ENCODE results near the gene SMC5.
"Not testable (repeated sequence)": the region's sequence is repeated elsewhere in the genome, so short reads cannot be mapped to it uniquely, and the experiment has no call there.

SMC5 gene

DNA sequence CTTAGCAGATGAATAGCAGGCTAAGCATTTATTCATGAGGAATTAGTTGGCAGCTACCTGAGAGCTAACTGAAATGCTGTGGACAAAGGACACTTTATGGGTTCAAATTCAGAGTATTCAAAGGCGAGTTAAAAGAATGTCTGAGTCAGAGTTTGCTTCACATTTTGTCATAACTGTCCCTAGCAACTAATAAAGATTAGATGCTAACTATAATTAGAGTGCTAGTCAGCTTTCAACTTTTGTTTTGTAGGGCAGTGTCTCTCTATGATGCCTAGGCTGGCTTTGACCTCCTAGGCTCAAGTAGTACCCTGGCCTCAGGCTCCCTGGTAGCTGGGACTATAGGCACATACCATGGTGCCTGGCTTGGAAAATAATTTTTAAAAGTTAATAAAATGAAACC, 4.6 kb downstream of the SMC5 start:
- DNase-seq (ENCODE audit: low spot score), result no peak

DNA sequence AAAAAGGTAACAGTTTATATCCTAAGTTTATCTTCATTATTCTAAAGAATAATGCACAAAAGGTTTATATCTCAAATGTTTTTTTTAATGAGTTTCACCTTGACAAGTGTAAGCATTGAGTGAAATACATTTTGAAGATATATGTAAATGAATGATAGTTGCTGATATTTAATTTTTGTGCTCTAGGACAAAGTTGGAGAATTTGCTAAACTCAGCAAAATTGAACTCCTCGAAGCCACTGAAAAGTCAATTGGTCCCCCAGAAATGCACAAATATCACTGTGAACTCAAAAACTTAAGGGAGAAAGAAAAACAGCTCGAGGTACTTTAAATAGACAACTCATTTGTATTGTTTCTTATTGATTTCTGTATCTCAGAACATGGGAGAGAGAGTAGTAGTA, 19.5 kb downstream of the SMC5 start:
- no peak for DNase-seq (ENCODE audit: low spot score)

DNA sequence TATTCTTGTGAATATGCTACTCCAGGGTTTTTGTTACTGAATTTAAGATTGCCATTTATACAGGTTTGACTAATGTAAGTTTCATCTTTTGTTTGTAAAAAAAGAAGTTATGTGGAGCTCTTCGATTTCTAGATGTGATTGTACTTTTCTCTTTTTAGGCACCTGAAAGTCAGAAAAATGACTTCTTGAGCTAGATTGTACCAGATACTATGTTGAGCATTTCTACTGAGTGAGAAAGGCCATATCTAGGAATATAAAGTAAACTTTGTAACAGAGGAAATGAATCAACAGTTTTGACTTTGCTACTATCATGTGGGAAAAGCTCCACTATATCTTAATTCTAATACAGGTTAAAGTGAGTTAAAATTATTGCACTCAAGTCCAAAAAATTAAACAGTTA, 25.1 kb downstream of the SMC5 start:
- DNase-seq (ENCODE audit: low spot score), result no peak

DNA sequence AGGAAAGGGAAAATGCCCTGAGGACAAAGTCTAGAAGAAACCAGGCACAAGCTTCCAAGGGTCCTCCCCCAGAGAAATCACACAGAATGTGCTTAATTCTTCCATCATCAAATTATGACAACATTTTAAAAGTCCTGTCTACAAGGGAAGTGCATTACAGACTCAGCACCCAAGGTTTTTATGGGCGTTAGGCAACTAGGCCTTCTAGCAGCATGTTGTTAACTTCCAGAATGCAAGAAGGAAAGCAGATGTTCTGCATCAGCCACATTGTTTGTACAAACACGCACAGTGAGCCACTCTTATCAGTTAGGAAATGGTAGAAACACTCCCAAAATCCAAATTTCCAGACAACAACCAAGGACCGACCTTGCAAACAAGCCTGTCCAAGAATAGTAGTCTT, 26.5 kb downstream of the SMC5 start:
- no peak for DNase-seq (ENCODE audit: low spot score)

DNA sequence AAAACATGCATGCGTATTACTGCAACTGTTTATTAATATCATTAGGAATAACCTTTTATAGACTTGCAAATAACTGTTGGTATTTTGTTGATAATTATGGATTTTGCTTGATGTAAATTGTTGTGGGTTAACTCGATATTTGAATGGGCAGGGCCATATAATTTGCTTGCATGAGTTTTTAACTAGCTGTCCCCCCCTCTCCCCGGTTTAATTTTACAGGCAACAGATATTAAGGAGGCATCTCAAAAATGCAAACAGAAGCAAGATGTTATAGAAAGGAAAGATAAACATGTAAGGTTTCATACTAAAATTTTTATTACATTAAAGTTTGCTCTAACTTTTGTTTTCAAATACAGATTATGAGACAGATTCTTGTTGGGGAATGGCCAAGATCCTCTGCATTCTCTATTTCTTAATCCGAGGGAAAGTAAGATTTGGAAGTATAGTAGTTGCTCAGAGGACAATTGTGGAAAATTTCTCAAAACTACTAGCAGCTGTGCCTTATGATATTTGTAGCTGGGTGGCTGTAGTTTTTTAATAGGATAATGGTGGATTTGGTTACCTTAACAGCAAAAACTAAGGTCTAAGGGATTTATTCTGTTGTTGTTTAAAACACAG, 27.3 kb downstream of the SMC5 start:
- no peak for DNase-seq (ENCODE audit: low spot score)

DNA sequence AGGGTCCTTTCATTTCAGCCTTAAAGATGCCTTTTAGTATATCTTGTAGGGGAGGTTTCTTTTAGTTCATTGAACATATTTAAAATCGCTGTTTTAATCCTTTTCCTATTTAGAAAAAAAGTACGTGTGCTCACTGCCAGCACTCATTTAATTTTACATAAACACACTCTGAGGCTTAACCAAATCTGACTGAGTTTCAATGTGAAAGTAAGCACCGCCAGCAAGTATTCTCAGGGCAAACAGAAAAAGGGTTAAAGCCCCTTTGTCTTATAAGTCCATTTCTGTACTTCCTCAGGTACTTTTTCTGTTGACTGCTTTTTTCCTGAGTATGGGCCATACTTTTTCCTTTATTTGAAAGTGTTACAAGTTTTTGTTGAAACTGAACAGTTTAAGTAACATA, 31.8 kb downstream of the SMC5 start:
- DNase-seq (ENCODE audit: low spot score), result no peak

DNA sequence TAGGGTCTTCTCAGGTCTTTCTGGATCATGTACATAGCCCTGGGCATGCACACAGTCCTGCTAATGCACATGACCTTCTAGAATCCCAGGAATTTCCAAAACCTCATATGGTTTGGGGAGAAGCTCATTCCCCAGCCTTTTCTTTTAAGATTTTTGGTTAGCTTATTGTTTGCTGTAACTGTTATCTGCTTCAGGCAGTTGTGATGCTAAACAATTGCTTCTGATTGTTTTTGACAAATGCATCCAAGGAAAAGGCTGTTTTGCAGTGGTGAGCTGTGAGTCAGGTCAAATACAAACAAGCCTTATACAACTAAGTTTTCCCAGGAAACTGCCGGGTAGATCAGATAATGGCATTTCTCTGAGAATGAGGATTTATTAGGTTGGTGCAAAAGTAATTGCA, 32.7 kb downstream of the SMC5 start:
- DNase-seq (ENCODE audit: low spot score), result no peak

DNA sequence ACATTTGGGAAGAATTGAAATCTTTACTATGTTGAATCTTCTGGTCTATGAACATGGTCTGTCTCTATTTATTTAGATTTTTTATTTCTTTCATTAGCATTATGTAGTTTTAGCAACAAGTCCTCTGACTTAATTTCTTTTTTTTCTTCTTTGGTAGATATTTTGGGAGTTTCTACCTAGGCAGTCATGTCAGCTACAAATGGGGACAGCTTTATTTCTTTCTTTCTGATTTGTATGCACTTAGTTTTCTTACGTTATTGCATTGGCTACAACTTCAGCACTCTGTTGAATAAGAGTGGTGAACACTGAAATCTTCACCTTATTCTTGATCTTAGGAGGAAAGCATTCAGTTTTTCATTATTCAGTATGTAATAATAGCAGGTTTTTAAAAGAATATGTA, 33.5 kb downstream of the SMC5 start:
- DNase-seq (ENCODE audit: low spot score), result no peak

DNA sequence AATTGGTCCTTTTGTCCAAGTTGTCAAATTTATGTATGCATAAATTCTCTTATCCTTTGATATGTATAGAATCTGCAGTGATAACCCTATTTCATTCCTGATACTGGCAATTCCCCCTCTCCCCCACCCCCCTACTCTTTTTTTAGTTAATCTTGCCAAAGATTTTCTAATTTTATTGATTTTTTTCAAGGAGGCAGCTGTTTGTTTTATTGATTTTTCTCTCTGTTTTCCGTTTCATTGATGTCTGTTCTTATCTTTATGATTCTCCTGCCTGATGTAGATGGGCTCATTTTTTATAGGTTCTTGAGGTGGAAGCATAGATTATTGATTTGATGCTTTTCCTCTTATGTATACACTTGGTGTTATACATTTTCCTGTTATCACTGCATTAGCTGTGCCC, 34.4 kb downstream of the SMC5 start:
- DNase-seq (ENCODE audit: low spot score), result no peak

DNA sequence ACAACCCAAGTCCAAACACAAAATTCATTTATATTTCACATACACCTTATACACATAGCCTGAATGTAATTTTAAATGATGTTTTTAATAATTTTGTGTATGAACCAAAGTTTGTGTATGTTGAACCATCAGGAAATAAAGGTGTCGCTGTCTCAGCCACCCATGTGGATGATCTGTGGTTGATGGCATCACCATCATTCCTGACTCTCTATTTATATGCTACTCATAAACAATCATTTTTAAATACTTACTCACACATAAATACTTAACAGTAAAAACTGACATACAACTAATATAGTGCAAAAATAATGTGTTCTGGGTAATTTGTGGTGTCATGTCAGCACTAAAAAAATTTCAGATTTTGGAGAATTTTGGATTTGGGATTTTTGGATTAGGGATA, 38.4 kb downstream of the SMC5 start:
- DNase-seq (ENCODE audit: low spot score), result no peak

DNA sequence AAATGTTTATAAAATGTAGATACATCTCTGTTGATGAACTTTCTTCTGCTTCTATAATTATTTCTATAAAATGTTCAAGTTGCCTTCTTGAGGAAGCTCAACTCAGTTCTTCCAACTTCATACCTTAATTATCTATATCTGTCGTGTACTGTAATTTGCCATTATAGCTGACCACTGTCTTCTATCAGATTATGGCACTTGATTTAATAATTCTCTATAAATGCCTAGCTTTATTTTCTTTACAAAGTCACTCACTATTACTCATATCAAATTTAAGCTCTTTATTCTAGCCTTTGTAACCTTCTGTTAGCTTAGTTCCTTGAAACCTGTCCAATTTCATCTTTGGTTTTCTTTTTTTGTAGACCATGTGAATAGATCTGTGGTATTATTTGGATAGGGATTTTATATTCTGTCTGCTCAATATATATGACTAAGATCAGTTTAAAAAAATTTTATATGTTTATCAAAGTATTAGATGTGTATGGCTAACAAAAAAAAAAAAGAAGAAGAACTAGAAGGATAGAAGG, 39.5 kb downstream of the SMC5 start:
- no peak for DNase-seq (ENCODE audit: low spot score)

DNA sequence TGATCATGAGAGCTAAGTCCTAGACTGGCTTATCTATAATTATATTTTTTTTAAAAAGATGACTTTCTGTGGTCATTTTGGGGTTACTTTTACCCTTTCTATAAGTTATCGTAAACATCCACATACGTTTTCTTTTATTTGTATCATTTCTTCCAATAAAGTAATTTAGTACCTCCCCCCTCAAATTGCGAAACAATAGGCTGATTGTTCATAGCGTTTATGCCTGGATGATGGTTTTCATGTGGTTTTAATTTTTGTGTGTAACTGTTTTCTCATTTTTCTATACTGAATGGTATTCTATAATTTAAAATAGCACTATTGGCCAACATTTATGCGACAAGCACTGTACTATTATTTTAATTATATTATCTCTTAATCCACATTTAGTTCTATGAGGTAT, 44.5 kb downstream of the SMC5 start:
- no peak for DNase-seq (ENCODE audit: low spot score)

DNA sequence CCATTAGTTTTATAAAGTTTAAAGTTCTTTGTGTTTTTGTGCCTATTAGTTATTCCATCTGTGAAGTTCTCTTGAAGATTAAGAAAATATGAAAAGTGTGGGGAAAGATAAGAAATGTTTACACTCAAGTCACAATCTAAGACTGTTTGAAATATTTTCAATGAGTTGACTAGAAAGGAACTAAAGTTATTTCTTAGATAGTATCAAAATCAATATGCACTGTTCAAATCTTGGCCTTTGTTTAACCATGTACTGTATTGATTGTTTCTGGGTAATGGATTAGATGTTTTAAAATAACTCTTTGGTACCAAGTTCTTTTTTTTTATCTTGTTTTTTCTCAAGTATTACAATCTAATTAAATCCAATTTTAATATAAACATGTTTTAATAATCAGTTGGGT, 46.0 kb downstream of the SMC5 start:
- DNase-seq (ENCODE audit: low spot score), result no peak

DNA sequence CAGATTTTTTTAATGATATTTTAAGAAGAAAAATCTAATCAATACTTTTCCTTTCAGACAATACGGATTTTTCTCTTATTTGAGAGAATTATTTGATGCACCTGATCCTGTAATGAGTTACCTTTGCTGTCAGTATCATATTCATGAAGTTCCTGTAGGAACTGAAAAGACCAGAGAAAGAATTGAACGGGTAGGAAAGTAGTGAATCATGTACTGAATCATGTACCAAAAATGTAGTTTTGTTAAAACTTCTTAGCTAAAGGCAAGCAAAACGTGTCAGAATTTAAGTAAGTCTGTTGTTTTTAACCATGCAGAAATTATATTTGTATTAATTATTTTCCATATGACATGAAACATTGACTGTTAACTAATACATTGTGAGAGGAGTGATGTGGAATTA, 56.6 kb downstream of the SMC5 start:
- no peak for DNase-seq (ENCODE audit: low spot score)

DNA sequence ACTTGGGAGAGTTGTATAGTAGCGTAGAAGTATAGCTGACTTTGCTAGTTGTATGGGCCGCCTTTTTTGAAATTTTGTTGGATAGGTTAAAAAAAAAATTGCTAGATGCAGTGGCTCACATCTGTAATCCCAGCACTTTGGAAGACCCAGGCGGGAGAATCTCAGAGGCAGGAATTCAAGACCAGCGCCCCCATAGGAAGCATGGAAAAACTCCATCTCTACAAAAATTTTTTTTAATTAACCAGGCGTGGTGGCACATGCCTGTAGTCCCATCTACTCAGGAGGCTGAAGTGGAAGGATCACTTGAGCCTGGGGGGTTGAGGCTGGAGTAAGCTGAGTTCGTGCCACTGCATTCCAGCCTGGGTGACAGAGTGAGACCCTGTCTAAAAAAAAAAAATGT, 59.2 kb downstream of the SMC5 start:
- no peak for DNase-seq (ENCODE audit: low spot score)

DNA sequence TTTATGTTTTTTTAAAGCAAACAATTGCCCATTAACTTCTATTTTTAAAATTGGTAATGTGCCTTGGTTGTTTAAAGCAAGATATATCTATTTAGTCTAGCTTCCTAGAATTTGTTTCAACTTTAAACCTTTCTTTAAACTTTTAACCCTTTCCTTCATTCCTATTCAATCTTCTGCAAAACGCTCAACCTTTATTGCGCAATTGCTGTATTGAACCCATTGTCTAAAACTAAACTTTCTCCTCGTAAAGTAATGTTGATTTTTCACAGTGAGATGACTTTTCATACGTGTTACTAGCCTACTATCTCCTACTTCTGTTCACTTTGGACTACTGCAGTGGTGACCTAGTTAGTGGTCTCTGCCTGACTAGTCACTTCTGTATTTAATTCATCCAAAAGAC, 63.3 kb downstream of the SMC5 start:
- no peak for DNase-seq (ENCODE audit: low spot score)

DNA sequence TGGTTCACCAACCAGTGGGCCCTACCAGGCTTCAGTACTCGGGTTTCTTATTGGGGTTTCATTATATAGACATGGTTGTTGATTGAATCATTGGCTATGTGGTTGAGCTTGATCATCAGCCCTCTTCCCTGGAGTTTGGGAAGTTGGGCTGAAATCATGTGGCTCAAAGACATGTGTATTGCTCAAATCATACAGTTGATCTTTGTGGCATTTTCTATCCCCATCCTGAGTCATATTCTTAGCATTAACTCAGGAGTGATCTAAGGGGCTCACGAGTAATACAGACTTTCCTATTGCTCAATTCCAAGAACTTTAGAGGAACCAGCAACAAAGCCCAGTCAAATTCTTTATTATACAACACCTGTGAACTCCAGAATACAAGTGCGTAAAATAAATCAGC, 66.2 kb downstream of the SMC5 start:
- no peak for DNase-seq (ENCODE audit: low spot score)

DNA sequence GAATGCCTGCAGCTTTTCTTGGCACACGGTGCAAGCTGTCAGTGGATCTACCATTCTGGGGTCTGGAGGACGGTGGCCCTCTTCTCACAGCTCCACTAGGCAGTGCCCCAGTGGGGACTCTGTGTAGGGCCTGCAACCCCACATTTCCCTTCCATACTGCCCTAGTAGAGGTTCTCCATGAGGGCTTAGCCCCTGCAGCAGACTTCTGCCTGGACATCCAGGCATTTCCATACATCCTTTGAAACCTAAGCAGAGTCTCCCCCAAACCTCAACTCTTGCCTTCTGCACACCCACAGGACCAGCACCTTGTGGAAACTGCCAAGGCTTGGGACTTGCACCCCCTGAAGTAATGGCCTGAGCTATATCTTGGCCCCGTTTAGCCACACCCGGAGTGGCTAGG, 69.8 kb downstream of the SMC5 start:
- not testable (repeated sequence) for DNase-seq (ENCODE audit: low spot score)

DNA sequence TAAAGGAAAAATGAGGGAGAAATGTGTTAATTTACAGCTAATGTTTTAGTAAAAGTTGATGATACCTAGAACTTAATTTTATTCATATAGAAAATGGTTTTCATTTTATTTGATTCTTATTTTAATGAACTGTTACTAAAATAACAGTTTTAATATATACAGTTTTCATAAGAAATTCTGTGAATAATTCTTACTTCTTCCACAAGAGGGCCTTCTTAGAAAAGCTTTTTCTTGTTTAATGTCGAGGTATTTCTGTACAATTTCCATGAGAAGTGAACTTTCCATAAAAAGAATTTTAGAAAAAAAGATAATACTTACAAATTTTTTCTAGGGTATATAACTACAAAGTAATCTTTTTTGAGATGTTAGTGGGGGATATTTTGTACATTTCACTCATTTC, 81.8 kb downstream of the SMC5 start:
- peak; percentile 23 for DNase-seq (ENCODE audit: low spot score)

DNA sequence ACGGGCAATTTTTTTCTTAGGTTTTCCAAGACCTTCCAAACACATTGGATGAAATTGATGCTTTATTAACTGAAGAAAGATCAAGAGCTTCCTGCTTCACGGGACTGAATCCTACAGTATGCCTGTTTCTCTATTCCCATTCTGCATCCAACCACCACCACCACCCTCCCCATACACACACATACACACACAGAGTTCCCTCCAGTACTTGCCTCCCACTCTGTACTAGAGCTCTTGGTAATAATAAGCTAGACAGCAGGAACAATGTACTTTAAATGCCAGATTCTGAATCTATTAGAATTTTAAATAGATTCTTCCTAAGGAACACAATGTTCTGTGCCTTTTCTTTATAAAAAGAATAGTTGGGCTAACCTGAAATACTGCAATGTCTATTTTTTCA, 88.3 kb downstream of the SMC5 start:
- no peak for DNase-seq (ENCODE audit: low spot score)

DNA sequence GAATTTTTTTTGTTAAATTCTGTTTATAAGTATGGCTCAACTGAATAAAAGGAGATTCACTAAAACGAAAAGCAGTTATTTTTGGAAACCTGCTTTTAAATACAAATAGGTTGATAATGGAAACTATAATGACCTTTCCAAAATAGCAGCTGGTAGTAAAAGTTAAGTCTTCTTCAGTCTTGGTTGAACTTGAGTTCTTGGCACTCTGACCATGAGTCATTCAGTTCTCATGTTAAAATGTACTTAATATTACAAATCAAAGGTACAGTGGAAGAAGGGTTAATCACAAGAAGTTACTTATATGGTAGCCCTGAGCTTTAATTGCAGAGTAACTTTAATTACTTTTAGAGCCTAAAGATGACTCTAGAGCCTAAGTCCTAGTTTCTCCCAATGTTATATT, 93.6 kb downstream of the SMC5 start:
- DNase-seq (ENCODE audit: low spot score), result no peak

DNA sequence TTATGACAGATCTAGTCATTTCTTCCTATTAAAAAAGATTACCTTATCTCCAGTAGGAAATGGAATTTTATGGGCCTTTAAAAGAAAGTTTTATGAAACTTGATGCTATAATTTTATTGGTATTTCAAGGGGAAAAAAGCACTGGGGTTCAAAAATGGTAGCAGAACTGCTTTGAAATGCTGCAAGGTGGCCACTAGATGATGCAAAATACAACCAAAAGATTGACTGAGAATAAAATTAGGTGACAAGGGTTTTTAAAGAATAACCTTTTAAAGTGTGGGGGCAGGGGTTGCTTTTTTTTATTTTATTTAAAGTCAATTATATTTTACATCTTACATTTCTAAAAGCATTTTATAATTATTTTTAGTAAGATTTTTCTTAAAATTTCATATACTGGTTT, 94.0 kb downstream of the SMC5 start:
- peak; percentile 9 for DNase-seq (ENCODE audit: low spot score)

DNA sequence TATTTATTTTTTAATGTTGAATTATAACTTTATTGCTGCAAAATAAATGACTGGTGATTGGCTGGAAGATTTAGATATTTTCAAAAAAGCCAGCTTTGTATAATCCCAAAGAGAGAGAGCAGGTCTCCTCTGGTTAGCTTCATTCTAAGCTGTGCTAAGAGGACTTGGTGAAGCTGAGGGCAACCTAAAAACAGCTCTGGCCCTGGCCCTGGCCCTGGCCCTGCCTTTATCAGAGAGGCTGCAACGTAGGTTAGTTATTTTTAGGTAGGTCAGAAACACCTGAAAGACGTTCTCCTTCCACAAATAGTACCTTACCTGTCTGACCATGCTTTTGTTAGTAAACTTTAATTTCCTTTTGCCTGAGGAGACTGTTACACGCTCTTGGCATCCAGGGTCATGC, 97.0 kb downstream of the SMC5 start:
- DNase-seq (ENCODE audit: low spot score), result no peak

DNA sequence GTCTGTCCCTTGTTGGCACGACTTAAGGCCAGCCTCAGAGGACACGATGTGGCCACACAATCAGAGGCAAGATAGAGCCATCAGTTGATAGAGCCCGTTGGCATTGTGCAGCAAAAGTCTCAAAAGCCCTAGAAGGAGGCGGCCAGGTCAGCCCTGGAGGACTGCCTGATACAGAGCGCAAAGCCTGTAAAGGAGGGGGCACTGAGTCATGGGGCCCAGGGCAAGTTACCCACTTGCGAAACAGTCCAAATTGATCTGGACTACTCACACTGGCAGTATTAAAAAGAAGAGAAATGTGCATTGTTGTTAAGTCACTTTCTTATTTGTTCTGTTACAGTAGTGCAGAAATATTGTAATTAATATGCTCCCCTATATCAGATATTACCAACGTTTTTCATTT, 104.2 kb downstream of the SMC5 start:
- DNase-seq (ENCODE audit: low spot score), result no peak

DNA sequence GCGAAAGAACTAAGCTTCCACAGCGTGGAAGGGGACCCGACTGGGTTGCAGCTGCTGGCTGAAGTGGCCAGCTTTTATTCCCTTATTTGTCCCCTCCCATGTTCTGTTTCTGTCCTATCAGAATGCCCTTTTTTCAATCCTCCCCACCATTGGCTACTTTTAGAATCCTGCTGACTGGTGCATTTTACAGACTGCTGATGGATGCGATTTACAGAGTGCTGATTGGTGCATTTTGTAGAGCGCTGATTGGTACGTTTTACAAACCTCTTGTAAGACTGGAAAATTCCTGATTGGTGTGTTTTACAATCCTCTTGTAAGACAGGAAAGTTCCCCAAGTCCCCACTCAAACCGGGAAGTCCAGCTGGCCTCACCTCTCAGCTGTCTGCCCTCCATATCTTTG, 105.0 kb downstream of the SMC5 start:
- no peak for DNase-seq (ENCODE audit: low spot score)
